ENCODE measurements around the gene TBCC. TPM values are rescaled to one million over a fixed set of nuclear protein-coding genes. Genes with fewer than 3 reads are reported as not detected.

TBCC gene
- total and polyA plus RNA-seq, 10 of the 15 experiments (the other 5 are each of a cell fraction or from before 2014, with no cell fraction given): 2.5 to 41.9 (median 20.3) TPM

DNA sequence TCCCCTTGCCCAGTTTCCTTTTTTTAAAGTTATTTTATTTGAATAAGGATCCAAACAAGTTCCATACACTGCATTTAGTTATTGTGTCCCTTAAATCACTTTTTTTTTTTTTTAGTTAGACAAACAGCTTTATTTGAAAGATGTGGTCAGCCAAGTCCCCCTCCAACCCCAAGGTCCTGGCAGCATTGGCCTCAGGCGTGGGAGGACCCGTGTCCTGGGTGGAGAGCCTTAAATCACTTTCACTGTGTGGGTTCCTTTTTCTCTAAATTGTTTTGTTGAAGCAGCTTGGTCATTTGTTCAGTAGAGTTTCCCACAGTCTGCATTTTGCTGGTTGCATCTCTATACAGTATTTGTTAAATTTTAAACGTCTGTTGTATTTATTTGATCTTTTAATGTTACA lies 5.2 kb upstream of the TBCC start:
- in situ Hi-C loops (cut with MboI): no loop called here
- 75% methylated on average over 3 of the region's 3 CpGs for WGBS (ENCODE audit: insufficient coverage, insufficient replicate concordance, low lambda C conversion rate, missing lambda C conversion rate)
- POLR2A ChIA-PET: interaction anchor here (0.7 to 8.4 kb wide), 2 partner anchors 21 to 63 kb away, joined by 3 to 140 read pairs; no protein-coding TSS in a partner anchor

More for the DNA sequence above, 5.2 kb upstream of the TBCC start:
- Histone ChIP-seq H3K9ac (ENCODE audit: control insufficient read depth, insufficient read depth, low read length) (no peak overlapping the region), H3K36me3 (ENCODE audit: control insufficient read depth in 2 of 2, insufficient read depth in 2 of 2, low read length in 1 of 2) (no peaks in the 10 kb centered on the region), H3K4me1 (ENCODE audit: control insufficient read depth, insufficient read depth, low read length) (peaks cover 10% of the 10 kb centered on the region), H3K27me3 (replicated peaks in 1 of 2; ENCODE audit: control insufficient read depth in 2 of 2, insufficient read depth in 2 of 2, low read length in 1 of 2) (no peaks in the 10 kb centered on the region), H3K27ac (ENCODE audit: control insufficient read depth, insufficient read depth) (no peak overlapping the region), H4K20me1 (ENCODE audit: control insufficient read depth, insufficient read depth) (no peaks in the 10 kb centered on the region), H3K4me2 (ENCODE audit: control insufficient read depth, insufficient read depth) (no peak overlapping the region), H2AFZ (ENCODE audit: control insufficient read depth, low read depth, low read length) (no peak overlapping the region), H3K4me3 (no peak overlapping the region), H3K79me2 (ENCODE audit: control insufficient read depth, insufficient read depth, low read length) (peaks cover 24% of the 10 kb centered on the region), H3K9me3 (replicated peaks; ENCODE audit: control insufficient read depth, insufficient read depth, low read length) (no peaks in the 10 kb centered on the region)
- DNase-seq (ENCODE audit: low read depth, low spot score): no peak
- SMC1A ChIA-PET (ENCODE audit: uncharacterized antibody, unreplicated experiment): no interaction called here
- no TSS peak for BruUV-seq (replicated peaks)
- CTCF ChIA-PET: interaction anchor here (0.6 kb wide), 1 partner anchor 19 kb away, joined by 3 read pairs; no protein-coding TSS in a partner anchor
- RAD21 ChIA-PET (ENCODE audit: unreplicated experiment): interaction anchor here (0.7 kb wide), 1 partner anchor 63 kb away, joined by 3 read pairs; no protein-coding TSS in a partner anchor
- TF ChIP-seq, protein P1, sequence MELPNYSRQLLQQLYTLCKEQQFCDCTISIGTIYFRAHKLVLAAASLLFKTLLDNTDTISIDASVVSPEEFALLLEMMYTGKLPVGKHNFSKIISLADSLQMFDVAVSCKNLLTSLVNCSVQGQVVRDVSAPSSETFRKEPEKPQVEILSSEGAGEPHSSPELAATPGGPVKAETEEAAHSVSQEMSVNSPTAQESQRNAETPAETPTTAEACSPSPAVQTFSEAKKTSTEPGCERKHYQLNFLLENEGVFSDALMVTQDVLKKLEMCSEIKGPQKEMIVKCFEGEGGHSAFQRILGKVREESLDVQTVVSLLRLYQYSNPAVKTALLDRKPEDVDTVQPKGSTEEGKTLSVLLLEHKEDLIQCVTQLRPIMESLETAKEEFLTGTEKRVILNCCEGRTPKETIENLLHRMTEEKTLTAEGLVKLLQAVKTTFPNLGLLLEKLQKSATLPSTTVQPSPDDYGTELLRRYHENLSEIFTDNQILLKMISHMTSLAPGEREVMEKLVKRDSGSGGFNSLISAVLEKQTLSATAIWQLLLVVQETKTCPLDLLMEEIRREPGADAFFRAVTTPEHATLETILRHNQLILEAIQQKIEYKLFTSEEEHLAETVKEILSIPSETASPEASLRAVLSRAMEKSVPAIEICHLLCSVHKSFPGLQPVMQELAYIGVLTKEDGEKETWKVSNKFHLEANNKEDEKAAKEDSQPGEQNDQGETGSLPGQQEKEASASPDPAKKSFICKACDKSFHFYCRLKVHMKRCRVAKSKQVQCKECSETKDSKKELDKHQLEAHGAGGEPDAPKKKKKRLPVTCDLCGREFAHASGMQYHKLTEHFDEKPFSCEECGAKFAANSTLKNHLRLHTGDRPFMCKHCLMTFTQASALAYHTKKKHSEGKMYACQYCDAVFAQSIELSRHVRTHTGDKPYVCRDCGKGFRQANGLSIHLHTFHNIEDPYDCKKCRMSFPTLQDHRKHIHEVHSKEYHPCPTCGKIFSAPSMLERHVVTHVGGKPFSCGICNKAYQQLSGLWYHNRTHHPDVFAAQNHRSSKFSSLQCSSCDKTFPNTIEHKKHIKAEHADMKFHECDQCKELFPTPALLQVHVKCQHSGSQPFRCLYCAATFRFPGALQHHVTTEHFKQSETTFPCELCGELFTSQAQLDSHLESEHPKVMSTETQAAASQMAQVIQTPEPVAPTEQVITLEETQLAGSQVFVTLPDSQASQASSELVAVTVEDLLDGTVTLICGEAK (IDR thresholded peaks at IDR 0.05; ENCODE audit: borderline replicate concordance): 0 out of 2 replicates have a peak, but pooled peaks have one; percentile 19
- TF ChIP-seq EZH2 (IDR thresholded peaks at IDR 0.05; ENCODE audit: borderline replicate concordance, control insufficient read depth, low read depth, low read length): no peak
- TF ChIP-seq EGR1 (IDR thresholded peaks at IDR 0.05; ENCODE audit: borderline replicate concordance in 1 of 2, low read depth in 2 of 2, low read length in 2 of 2): 0 out of 3 replicates have a peak, but pooled peaks of 1 of the 2 experiments have one; percentile 46
- TF ChIP-seq, protein P2, sequence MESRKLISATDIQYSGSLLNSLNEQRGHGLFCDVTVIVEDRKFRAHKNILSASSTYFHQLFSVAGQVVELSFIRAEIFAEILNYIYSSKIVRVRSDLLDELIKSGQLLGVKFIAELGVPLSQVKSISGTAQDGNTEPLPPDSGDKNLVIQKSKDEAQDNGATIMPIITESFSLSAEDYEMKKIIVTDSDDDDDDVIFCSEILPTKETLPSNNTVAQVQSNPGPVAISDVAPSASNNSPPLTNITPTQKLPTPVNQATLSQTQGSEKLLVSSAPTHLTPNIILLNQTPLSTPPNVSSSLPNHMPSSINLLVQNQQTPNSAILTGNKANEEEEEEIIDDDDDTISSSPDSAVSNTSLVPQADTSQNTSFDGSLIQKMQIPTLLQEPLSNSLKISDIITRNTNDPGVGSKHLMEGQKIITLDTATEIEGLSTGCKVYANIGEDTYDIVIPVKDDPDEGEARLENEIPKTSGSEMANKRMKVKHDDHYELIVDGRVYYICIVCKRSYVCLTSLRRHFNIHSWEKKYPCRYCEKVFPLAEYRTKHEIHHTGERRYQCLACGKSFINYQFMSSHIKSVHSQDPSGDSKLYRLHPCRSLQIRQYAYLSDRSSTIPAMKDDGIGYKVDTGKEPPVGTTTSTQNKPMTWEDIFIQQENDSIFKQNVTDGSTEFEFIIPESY (IDR thresholded peaks at IDR 0.05): no peak
- TF ChIP-seq RUNX3 (IDR thresholded peaks at IDR 0.05; ENCODE audit: low read length): peak; percentile 12; the same call in 1 of the 2 replicates
- no peak for ATAC-seq
- FAIRE-seq: no peak
- intact Hi-C loops (cut with micrococcal nuclease; ENCODE audit: unreplicated experiment): no loop called here
